GM15510 (cell line): ENCODE data around the gene SPAG9.

Experiments used
- POLR2A ChIP-seq: IDR thresholded peaks from 3 replicates; pipeline ENCODE4 v1.6.1; 2011; ENCODE audit warnings: borderline replicate concordance; ENCODE audit not compliant: insufficient read length; ENCODE audit errors: extremely low read depth

The SPAG9 gene

GRCh38 chr17:50989149-50989548, 131.5 kb downstream of the SPAG9 start:
- no peak for TF ChIP-seq POLR2A

GRCh38 chr17:50988427-50988826, 132.2 kb downstream of the SPAG9 start:
- no peak for TF ChIP-seq POLR2A

GRCh38 chr17:50986989-50987660, 133.5 kb downstream of the SPAG9 start:
- TF ChIP-seq POLR2A, result no peak

GRCh38 chr17:50981279-50981678, 139.4 kb downstream of the SPAG9 start:
- TF ChIP-seq POLR2A, result no peak

- TF ChIP-seq POLR2A, result no peak
Observed at GRCh38 chr17:50979524-50979927, 141.1 kb downstream of the SPAG9 start.

- TF ChIP-seq POLR2A, result no peak
Observed at GRCh38 chr17:50977487-50978159, 143.0 kb downstream of the SPAG9 start.

- TF ChIP-seq POLR2A, result no peak
Observed at GRCh38 chr17:50976951-50977472, 143.7 kb downstream of the SPAG9 start.

- no peak for TF ChIP-seq POLR2A
Observed at GRCh38 chr17:50973557-50974494, 146.8 kb downstream of the SPAG9 start.

GRCh38 chr17:50972577-50972976, 148.1 kb downstream of the SPAG9 start:
- no peak for TF ChIP-seq POLR2A

- no peak for TF ChIP-seq POLR2A
Observed at GRCh38 chr17:50967795-50968194, 152.9 kb downstream of the SPAG9 start.

- TF ChIP-seq POLR2A, result no peak
Observed at GRCh38 chr17:50966163-50966666, 154.5 kb downstream of the SPAG9 start.

GRCh38 chr17:50963139-50963538, 157.5 kb downstream of the SPAG9 start:
- no peak for TF ChIP-seq POLR2A

- TF ChIP-seq POLR2A, result no peak
Observed at GRCh38 chr17:50961282-50962220, 159.1 kb downstream of the SPAG9 start.

GRCh38 chr17:50959341-50959740, 161.3 kb downstream of the SPAG9 start:
- no peak for TF ChIP-seq POLR2A
